ENCODE data around the gene VAV3.
A peak's percentile ranks its signal among the peaks of the same experiment; 100 is the strongest.

The VAV3 gene

DNA sequence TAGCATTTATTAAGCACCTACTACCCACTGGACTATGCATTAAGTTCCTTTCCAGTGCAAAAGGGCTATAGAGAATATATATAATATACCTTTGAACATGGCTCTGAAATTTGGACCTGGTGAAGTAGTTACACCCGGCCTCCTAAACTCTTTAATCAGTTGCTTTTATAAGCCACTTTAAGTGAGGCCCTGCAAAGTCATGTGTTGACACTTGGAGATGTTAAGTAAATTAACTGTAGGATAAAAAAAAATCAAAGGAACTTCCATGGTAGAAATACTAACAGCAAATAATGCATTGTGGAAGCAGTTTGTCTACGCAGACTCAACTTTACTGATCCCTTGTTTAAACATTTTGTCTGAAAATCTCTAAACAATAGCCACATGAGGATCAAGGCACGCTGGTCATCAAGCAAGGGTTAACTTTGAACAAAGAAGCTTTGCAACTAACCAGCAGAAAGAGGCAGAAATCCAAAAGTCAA is 283.9 kb downstream of the VAV3 start:
- no peak overlapping the region for H3K4me3 ChIP-seq (ENCODE audit: low read length)
- TF ChIP-seq, protein P1, sequence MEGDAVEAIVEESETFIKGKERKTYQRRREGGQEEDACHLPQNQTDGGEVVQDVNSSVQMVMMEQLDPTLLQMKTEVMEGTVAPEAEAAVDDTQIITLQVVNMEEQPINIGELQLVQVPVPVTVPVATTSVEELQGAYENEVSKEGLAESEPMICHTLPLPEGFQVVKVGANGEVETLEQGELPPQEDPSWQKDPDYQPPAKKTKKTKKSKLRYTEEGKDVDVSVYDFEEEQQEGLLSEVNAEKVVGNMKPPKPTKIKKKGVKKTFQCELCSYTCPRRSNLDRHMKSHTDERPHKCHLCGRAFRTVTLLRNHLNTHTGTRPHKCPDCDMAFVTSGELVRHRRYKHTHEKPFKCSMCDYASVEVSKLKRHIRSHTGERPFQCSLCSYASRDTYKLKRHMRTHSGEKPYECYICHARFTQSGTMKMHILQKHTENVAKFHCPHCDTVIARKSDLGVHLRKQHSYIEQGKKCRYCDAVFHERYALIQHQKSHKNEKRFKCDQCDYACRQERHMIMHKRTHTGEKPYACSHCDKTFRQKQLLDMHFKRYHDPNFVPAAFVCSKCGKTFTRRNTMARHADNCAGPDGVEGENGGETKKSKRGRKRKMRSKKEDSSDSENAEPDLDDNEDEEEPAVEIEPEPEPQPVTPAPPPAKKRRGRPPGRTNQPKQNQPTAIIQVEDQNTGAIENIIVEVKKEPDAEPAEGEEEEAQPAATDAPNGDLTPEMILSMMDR (IDR thresholded peaks at IDR 0.05; ENCODE audit: insufficient read depth, low read depth, low read length, missing control alignments), result no peak
- DNase-seq (ENCODE audit: low read depth), result no peak

DNA sequence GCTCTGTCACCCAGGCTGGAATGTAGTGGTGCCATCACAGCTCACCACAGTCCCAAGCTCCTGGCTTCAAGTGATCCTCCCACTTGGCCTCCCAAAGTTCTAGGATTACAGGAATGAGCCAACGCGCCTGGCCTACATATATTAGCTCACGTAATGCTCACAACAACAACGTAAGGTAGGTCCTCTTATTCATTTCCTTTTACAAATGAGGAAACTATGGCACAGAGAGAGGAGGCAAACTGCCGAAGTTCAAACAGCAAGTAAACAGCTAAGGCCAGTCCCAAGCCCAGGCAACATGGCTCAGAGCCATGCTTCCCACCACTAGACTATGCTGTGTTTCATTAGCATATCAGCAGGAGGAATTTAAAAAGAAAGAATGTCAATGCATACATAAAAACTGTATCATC is 284.4 kb downstream of the VAV3 start:
- TF ChIP-seq, protein P1 (IDR thresholded peaks at IDR 0.05; ENCODE audit: insufficient read depth, low read depth, low read length, missing control alignments), result no peak
- peak; percentile 39 for DNase-seq (ENCODE audit: low read depth)
- no peak overlapping the region for H3K4me3 ChIP-seq (ENCODE audit: low read length)

DNA sequence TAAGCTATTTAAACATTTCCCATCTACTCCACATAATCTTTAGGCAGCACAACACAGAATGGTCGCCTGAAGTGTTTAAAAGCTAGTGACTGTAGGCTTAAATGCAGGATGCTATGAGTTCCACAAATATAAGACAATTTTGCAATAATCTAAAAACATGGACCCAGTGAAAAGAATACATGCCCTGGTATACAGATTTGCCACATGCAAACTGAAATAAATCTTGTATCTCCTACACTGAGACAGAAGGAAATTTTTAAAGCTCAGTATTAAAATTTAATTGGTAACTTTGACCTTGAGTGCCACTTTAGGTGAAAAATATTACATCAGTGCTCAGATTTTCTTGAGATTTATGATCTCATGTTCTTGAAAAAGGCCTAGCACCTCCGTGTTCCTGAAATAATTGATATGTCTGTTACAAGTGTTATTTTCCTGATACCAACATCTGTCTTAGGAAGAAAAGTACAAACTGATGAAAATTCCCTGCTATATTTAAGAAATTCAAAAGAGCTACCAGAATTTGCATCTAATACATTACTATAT is 285.5 kb downstream of the VAV3 start:
- no peak for DNase-seq (ENCODE audit: low read depth)
- no peak overlapping the region for H3K4me3 ChIP-seq (ENCODE audit: low read length)
- TF ChIP-seq, protein P1 (IDR thresholded peaks at IDR 0.05; ENCODE audit: insufficient read depth, low read depth, low read length, missing control alignments), result no peak

DNA sequence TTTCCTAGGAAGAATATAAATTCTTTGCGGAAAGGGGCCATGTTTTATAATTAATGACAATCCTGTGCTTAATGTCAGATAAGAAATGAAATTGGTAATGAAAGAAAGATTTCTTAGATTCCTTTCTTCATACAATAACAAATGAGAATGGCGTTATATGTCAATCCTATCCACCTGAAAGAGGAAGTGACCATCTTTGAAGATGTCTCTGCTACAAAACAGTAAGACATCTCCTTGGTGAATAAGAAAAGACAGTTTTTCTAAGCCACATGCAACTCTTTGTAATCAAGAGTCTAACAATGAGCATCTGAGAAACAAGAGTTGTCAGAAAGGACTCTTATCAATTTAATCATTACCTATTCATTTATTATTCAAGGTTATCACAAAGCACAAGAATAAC is 286.0 kb downstream of the VAV3 start:
- H3K4me3 ChIP-seq (ENCODE audit: low read length), result no peak overlapping the region
- no peak for DNase-seq (ENCODE audit: low read depth)
- TF ChIP-seq, protein P1 (IDR thresholded peaks at IDR 0.05; ENCODE audit: insufficient read depth, low read depth, low read length, missing control alignments), result no peak

DNA sequence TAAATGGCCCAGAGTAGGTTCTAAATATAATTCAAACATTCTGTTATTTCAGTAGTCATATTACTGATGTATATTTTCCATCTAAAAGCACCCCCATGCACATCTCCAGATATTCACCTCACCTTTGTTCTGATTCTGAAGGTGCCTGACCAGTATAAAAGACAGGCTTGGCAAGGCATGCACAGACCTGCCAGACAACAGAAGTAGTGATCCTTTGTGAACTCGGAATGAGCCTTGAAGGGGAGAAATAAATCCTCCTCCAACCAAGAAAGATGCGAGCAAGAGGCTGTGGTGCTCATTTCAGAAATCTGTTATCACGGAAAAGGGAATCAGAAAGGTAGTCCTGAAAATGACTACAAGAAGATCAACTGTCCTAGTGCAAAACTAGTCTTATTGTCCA is 287.3 kb downstream of the VAV3 start:
- peak; percentile 77 for DNase-seq (ENCODE audit: low read depth)

DNA sequence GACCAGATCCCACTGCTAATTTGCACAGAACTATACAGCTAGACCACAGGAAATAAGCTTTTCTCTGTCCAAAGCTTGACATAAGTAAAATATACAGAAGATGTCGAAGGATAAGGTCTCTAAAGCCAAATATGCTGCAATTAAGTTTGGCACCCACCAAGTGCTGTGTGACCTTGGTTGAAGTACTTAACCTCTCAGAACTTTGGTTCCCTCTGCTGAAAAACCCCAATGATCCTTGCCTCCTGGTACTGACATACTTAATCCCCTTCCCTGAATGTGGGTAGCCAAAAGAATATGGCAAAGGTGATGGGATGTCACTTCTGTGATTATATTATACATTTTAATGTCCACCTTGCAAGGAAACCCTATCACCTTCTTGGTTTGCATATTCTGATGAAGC is 290.5 kb downstream of the VAV3 start:
- H3K4me3 ChIP-seq (ENCODE audit: low read length), result no peak overlapping the region
- TF ChIP-seq, protein P1 (IDR thresholded peaks at IDR 0.05; ENCODE audit: insufficient read depth, low read depth, low read length, missing control alignments), result no peak
- DNase-seq (ENCODE audit: low read depth), result no peak

More for the DNA sequence above, 287.3 kb downstream of the VAV3 start:
- TF ChIP-seq, protein P1 (IDR thresholded peaks at IDR 0.05; ENCODE audit: insufficient read depth, low read depth, low read length, missing control alignments), result no peak
- H3K4me3 ChIP-seq (ENCODE audit: low read length), result peak overlapping the region; percentile 17

DNA sequence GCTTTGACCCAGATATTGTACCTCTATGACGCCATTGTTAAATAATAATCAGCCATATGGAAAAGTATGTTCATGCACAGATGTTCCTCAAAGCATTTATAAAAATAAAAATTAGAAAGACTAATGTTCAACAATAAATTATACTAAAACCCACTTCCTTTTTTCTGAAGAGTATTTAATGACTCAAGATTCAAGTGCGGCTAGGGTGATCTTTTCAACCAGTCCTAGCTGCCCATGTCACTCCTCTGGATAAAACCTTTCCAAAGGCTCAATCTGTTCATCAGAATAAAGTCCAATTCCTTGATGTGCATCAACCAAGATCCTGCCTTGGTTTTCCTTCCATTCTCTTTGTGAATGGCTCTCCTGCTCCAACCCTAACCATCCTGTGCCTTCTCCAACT is 292.0 kb downstream of the VAV3 start:
- H3K4me3 ChIP-seq (ENCODE audit: low read length), result no peak overlapping the region
- no peak for DNase-seq (ENCODE audit: low read depth)
- TF ChIP-seq, protein P1 (IDR thresholded peaks at IDR 0.05; ENCODE audit: insufficient read depth, low read depth, low read length, missing control alignments), result no peak

Measured in epithelial cell of esophagus (primary cell).